Activated naive CD4-positive, alpha-beta T cell treated with anti-CD3 and anti-CD28 coated beads, Interleukin-2, amount 50 U/mL, for 24 hours (primary cell): Measurements from ENCODE around the gene SRRD.

Source experiments
- H3K27ac Mint-ChIP-seq: one replicate; pipeline ENCODE4 v1.8.0; 2021; ENCODE audit warnings: mild to moderate bottlenecking, mixed read lengths
- H3K27me3 Mint-ChIP-seq: one replicate; pipeline ENCODE4 v1.8.0; 2021; ENCODE audit warnings: mixed read lengths
- H3K36me3 Mint-ChIP-seq: one replicate; pipeline ENCODE4 v1.8.0; 2021; ENCODE audit warnings: mixed read lengths
- H3K4me1 Mint-ChIP-seq: one replicate; pipeline ENCODE4 v1.8.0; 2021; ENCODE audit warnings: mixed read lengths
- H3K4me3 Mint-ChIP-seq: one replicate; pipeline ENCODE4 v1.8.0; 2021; ENCODE audit warnings: mild to moderate bottlenecking, mixed read lengths
- H3K9me3 Mint-ChIP-seq: one replicate; pipeline ENCODE4 v1.8.0; 2021; ENCODE audit warnings: mixed read lengths

SRRD gene

GRCh38 chr22:26448334-26448733 is 35.3 kb upstream of the SRRD start:
- Mint-ChIP-seq H3K36me3 (peaks cover 4% of the 10 kb centered on the region), H3K4me1 (no peaks in the 10 kb centered on the region), H3K27ac (no peak overlapping the region), H3K27me3 (no peaks in the 10 kb centered on the region), H3K9me3 (no peaks in the 10 kb centered on the region), H3K4me3 (no peak overlapping the region)

DNA sequence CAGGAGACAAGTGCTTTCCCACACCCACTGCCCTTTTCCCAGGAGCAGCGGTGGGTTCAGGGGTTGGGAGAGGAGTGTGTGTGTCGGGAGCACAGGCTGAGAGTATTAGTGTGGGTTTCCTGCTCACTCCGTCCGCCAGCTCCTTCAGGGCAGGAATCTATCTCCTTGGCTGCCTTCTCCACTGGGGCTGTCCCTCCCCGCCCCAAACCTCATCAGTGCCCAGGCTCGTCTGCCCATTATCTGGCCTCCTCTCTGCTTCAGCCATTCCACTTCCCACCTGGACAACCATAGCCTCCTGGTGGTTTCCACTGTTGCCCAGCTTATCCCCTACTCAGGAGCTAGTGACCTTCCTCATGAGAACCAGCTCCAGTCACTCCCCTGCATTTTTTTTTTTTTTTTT is 34.7 kb upstream of the SRRD start:
- no peaks in the 10 kb centered on the region for H3K9me3 Mint-ChIP-seq
- no peaks in the 10 kb centered on the region for H3K27me3 Mint-ChIP-seq
- H3K4me3 Mint-ChIP-seq = no peak overlapping the region
- no peaks in the 10 kb centered on the region for H3K4me1 Mint-ChIP-seq
- peaks cover 4% of the 10 kb centered on the region for H3K36me3 Mint-ChIP-seq
- H3K27ac Mint-ChIP-seq = no peak overlapping the region

DNA sequence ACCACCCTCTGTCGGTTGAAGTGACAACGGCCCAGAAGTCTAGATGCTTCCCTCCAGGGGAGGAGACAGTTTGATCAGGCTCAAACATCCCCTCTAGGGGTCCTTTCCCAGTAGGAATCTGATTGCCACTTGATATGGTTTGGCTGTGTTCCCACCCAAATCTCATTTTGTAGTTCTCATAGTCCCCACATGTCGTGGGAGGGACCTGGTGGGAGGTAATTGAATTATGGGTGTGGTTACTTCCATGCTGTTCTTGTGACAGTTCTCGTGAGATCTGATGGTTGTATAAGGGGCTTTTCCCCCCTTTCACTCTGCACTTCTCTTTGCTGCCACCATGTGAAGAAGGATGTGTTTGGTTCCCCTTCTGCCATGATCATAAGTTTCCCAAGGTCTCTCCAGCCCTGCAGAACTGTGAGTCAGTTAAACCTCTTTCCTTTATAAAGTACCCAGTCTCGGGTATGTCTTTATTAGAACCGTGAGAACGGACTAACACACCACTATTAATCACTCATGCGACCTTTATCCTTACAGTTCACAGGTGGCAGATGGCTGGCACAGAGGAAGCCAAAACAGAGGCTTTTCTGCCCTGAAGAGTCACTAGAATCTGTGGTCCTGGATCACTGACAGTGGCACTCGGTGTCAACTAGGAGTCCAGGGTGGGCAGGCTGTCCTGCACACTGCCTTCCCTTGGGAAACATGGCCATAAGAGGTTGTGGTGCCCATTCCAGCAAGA is 33.1 kb upstream of the SRRD start:
- Mint-ChIP-seq H3K4me1 (no peaks in the 10 kb centered on the region), H3K27ac (no peak overlapping the region), H3K36me3 (peaks cover 2% of the 10 kb centered on the region), H3K27me3 (no peaks in the 10 kb centered on the region), H3K4me3 (no peak overlapping the region), H3K9me3 (no peaks in the 10 kb centered on the region)

- no peaks in the 10 kb centered on the region for H3K27me3 Mint-ChIP-seq
- no peak overlapping the region for H3K27ac Mint-ChIP-seq
- no peaks in the 10 kb centered on the region for H3K9me3 Mint-ChIP-seq
- H3K36me3 Mint-ChIP-seq = peaks cover 5% of the 10 kb centered on the region
- H3K4me1 Mint-ChIP-seq = no peaks in the 10 kb centered on the region
- H3K4me3 Mint-ChIP-seq = no peak overlapping the region
Observed at GRCh38 chr22:26452236-26453016, 31.3 kb upstream of the SRRD start.

DNA sequence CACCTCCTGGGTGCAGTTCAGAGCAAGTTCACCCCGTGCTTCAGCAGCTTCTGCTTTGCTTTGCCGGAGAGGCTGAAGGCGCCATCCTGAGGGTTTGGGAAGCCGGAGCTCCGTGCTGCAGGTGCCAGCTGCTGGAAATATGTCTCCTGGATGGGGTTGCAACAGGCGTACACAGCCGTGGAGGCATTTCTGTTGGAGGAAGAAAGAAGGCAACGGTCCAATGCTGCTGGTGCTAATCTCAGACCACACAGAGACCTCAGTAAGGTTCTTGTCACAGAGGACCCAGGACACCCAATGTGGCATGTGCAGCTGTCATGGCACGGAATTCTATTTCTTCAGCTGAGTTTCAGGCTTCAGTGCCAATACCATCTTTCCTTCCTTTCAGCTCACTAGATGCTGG is 30.5 kb upstream of the SRRD start:
- H3K4me3 Mint-ChIP-seq = no peak overlapping the region
- no peak overlapping the region for H3K27ac Mint-ChIP-seq
- no peaks in the 10 kb centered on the region for H3K9me3 Mint-ChIP-seq
- H3K27me3 Mint-ChIP-seq = no peaks in the 10 kb centered on the region
- H3K36me3 Mint-ChIP-seq = peaks cover 9% of the 10 kb centered on the region
- H3K4me1 Mint-ChIP-seq = no peaks in the 10 kb centered on the region

DNA sequence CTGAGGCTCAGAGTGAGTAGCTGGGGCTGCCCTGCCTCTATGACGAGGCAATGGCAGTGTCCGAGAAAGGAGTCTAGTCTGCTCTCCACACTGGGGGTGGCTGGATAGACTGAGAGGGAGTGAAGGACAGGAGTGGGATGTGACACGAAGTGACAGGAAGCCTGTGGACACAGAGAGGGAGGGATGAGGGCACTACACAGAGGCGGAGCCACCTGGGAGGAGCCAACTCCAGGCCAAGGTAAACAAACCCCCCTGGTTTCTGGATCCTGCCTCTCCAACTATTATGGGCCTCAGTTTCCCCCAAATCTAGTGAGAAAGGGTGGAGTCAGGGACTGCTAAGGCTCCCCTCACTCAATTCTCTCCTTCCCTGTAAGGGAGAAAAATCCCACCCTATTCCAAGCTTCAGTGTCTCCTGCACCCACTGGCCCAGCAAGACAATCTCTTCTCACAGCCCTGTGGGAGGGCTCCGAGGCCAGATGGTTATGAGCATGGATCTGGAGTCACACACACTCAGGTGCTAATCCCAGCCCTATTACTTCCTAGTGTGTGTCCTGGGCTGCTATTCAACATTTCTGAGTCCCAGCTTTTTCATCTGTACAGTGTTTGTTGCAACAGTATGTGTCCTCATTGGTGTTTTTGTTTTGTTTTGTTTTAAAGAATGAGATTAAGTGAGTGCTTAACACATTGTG is 29.7 kb upstream of the SRRD start:
- Mint-ChIP-seq H3K4me1 (no peaks in the 10 kb centered on the region), H3K36me3 (peaks cover 10% of the 10 kb centered on the region), H3K4me3 (no peak overlapping the region), H3K27ac (no peak overlapping the region), H3K27me3 (no peaks in the 10 kb centered on the region), H3K9me3 (no peaks in the 10 kb centered on the region)

GRCh38 chr22:26457661-26458272 is 25.9 kb upstream of the SRRD start:
- H3K4me3 Mint-ChIP-seq = no peak overlapping the region
- no peak overlapping the region for H3K27ac Mint-ChIP-seq
- peaks cover 9% of the 10 kb centered on the region for H3K36me3 Mint-ChIP-seq
- H3K9me3 Mint-ChIP-seq = no peaks in the 10 kb centered on the region
- no peaks in the 10 kb centered on the region for H3K27me3 Mint-ChIP-seq
- H3K4me1 Mint-ChIP-seq = peaks cover 4% of the 10 kb centered on the region

DNA sequence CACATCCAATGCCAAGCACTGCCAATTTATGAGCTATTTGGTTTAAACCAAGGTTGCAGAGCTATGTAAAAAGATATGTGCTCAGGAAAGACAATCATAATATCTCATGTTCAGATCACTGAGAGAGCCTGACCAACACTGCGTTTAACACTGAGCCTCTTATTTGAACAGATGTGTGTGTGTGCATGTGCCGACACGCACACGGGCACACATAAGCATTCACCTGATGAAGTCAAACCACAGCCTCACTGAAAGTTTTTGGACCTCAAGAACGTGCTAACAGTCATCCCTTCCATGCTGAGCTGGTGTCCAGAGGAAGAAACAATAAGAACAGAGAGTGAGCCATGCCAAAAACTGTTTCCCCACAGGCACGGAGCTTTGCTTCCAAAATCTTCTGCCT is 23.5 kb upstream of the SRRD start:
- Mint-ChIP-seq H3K4me3 (no peak overlapping the region), H3K27me3 (no peaks in the 10 kb centered on the region), H3K36me3 (peaks cover 11% of the 10 kb centered on the region), H3K27ac (no peak overlapping the region), H3K4me1 (peaks cover 4% of the 10 kb centered on the region), H3K9me3 (no peaks in the 10 kb centered on the region)

DNA sequence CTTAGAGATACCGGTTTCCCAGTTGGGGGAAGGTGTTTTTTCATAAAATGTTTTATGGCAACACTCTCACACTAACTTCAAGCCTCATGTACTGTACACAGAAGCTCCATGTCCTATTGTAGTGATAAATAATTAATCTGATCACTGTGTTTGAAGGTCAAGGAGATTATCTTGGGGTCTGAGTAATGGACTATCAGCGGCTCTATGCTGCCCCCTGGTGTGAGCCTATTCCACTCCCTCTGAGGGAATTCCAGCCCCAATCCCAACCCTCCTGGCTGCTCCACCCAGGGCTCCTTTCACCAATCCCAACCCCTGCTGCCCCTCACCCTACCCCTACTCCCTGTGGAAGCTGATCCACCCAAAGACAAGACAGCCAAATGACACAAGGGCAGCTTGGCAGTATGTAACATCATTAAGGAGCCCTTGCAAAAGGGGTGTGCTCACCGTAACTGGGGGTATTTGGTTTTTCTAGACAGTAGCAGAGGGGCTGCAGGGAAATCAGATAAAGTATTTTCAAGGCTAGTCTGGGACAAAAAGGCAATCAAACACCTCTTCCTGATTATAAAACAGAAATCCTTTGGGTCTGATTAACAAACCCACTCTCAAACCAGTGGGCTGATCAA is 22.4 kb upstream of the SRRD start:
- Mint-ChIP-seq H3K4me3 (no peak overlapping the region), H3K36me3 (peaks cover 14% of the 10 kb centered on the region), H3K27me3 (no peaks in the 10 kb centered on the region), H3K4me1 (peaks cover 4% of the 10 kb centered on the region), H3K9me3 (no peaks in the 10 kb centered on the region), H3K27ac (no peak overlapping the region)

DNA sequence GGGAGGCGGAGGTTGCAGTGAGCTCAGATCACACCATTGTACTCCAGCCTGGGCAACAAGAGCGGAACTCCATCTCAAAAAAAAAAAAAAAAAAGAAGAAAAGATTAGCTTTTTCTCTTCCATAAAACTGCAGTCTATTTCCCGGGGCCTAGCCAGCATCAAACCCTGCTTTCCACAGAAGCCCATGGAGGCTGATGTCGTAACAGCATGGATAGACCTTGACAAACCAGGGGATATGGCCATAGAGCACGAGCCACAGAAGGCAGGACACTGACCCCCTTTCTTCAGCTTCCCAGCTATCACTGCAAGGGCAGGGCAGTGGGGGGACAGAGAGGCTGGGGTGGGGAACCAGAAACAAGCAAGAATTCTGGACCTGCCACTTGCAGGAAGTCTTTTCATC is 21.6 kb upstream of the SRRD start:
- Mint-ChIP-seq H3K4me1 (peaks cover 4% of the 10 kb centered on the region), H3K27ac (no peak overlapping the region), H3K27me3 (no peaks in the 10 kb centered on the region), H3K4me3 (no peak overlapping the region), H3K9me3 (no peaks in the 10 kb centered on the region), H3K36me3 (peaks cover 14% of the 10 kb centered on the region)

DNA sequence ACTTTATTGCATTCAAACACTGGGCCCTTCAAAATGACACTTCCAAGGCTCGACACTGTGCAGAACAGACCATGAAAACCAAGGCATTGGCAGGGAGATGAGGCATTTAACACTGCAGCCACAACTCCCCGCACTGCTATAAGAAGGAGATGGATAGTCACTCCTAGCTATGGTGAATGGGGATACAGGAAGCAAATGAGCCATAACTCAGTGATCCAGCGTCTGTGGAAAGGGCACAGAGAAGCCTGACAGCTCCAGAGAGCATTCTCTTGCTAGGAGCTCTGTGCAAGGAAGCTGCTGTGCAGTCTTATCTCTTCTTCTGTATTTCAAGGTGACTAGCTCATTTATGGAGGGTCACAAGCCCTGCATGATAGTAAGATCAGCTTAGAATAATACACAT is 21.0 kb upstream of the SRRD start:
- Mint-ChIP-seq H3K27ac (no peak overlapping the region), H3K4me3 (no peak overlapping the region), H3K36me3 (peaks cover 11% of the 10 kb centered on the region)

GRCh38 chr22:26463101-26463661 is 20.5 kb upstream of the SRRD start:
- H3K4me3 Mint-ChIP-seq = no peak overlapping the region
- peaks cover 9% of the 10 kb centered on the region for H3K36me3 Mint-ChIP-seq
- H3K27ac Mint-ChIP-seq = no peak overlapping the region
- no peaks in the 10 kb centered on the region for H3K9me3 Mint-ChIP-seq
- peaks cover 4% of the 10 kb centered on the region for H3K4me1 Mint-ChIP-seq
- H3K27me3 Mint-ChIP-seq = no peaks in the 10 kb centered on the region

More for the DNA sequence above, 21.0 kb upstream of the SRRD start:
- no peaks in the 10 kb centered on the region for H3K9me3 Mint-ChIP-seq
- peaks cover 4% of the 10 kb centered on the region for H3K4me1 Mint-ChIP-seq
- H3K27me3 Mint-ChIP-seq = no peaks in the 10 kb centered on the region

DNA sequence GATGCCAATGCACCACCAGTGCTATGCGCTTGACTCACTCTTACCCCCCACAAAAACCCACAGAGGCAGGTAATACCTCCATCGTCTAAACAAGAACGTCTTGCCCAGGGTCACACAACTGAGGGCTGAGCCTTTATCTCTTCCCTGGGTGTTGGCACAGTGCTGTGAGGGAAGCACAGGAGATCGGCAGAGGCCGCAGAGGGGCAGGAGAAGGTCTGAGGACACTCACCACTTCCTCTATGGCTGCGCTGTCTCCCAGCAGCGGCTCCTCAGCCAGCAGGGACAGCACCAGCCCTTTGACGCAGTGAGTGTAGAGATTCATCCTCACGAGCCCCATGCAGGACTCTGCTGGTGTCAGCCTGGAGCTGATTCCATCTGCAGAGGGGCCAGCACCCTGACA is 20.0 kb upstream of the SRRD start:
- Mint-ChIP-seq H3K27me3 (no peaks in the 10 kb centered on the region), H3K9me3 (no peaks in the 10 kb centered on the region), H3K27ac (no peak overlapping the region), H3K4me1 (peaks cover 4% of the 10 kb centered on the region), H3K4me3 (no peak overlapping the region), H3K36me3 (peaks cover 9% of the 10 kb centered on the region)

DNA sequence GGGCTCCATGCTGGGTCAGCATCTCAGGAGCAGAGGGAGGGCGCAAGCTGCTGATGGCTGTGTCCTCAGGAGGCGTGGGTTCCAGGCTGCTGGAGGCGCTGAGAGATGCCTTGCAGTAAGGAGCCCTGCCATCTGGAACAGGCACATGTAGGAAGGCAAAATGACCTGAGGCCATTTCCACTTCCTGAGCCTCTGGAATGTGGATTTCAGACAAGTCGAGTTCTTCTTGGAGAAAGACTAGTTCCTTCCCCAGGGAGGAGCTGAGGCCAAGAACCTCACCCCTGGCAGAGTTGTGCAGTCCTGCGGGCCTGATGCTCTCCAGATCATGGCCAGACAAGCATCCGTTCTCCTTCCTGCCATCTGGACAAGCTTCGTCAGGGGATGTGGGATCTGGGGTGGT is 19.4 kb upstream of the SRRD start:
- Mint-ChIP-seq H3K4me3 (no peak overlapping the region), H3K36me3 (peaks cover 12% of the 10 kb centered on the region), H3K27me3 (no peaks in the 10 kb centered on the region), H3K9me3 (no peaks in the 10 kb centered on the region), H3K27ac (no peak overlapping the region), H3K4me1 (peaks cover 4% of the 10 kb centered on the region)

DNA sequence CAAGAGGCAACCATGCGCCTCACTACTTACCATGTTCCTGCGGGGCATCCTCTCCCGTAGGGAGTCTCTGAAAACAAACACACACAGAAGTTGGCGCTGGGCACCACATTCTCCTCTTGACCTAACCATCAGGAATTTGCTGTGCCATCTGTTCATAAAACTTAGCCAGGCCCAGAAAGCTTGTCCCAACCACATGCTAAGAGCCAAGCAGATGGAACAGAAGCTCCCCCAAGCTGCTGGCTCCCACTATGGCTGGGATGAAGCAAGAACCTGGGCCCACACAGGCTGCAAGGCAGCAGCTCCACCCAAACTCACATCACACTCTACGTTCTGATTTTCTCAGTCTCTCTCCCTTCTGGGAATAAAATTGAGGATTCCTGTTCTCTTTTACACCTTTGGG is 17.5 kb upstream of the SRRD start:
- Mint-ChIP-seq H3K27me3 (no peaks in the 10 kb centered on the region), H3K27ac (no peak overlapping the region), H3K4me3 (no peak overlapping the region), H3K36me3 (peaks cover 15% of the 10 kb centered on the region), H3K9me3 (no peaks in the 10 kb centered on the region), H3K4me1 (no peaks in the 10 kb centered on the region)
